K562 (cell line): ENCODE measurements around the gene FASN. TPM values are rescaled to one million over a fixed set of nuclear protein-coding genes. Genes with fewer than 3 reads are reported as not detected.
A peak's percentile ranks its signal among the peaks of the same experiment; 100 is the strongest.

Experiments
- ATF6 ChIP-seq: sonication (generic); formaldehyde crosslinking; IDR thresholded peaks from 2 replicates; pipeline ENCODE4 v1.4.0; 2020; ENCODE audit warnings: mild to moderate bottlenecking, missing genetic modification reagents
- HNRNPL ChIP-seq: fragments of 200-400 bp; formaldehyde crosslinking; IDR thresholded peaks from 2 replicates; pipeline ENCODE4 v1.6.1; 2017; ENCODE audit warnings: low read depth, mild to moderate bottlenecking, low read length
- KLF16 ChIP-seq: IDR thresholded peaks from 2 replicates; pipeline ENCODE4 v1.6.1; 2016; ENCODE audit warnings: antibody characterized with exemption
- KLF6 ChIP-seq: fragments of 250-450 bp; sonication (Bioruptor Pico); IDR thresholded peaks from 2 replicates; pipeline ENCODE4 v1.4.0; 2020; ENCODE audit warnings: mild to moderate bottlenecking, moderate library complexity, borderline replicate concordance
- MXI1 ChIP-seq: IDR thresholded peaks from 2 replicates; pipeline ENCODE4 v1.6.1; 2011; ENCODE audit warnings: low read depth, mild to moderate bottlenecking, improper control_type of control experiment, low read length
- NCOA1 ChIP-seq: fragments of 450-650 bp; IDR thresholded peaks from 2 replicates; pipeline ENCODE4 v1.6.1; 2016; ENCODE audit warnings: low read depth
- SMAD2 ChIP-seq: fragments of 150-350 bp; IDR thresholded peaks from 2 replicates; pipeline ENCODE4 v1.6.1; 2014; ENCODE audit warnings: low read depth, mild to moderate bottlenecking, low read length
- XRCC4 ChIP-seq: IDR thresholded peaks from one replicate; pipeline ENCODE4 v1.6.1; 2011; ENCODE audit not compliant: insufficient read depth, insufficient read length; ENCODE audit errors: extremely low read depth
- ZNF318 ChIP-seq, 2 experiments: fragments of 450-650 bp; IDR thresholded peaks; 2 replicates each; pipeline ENCODE4 v1.6.1; 2016; ENCODE audit warnings: mild to moderate bottlenecking in 2 of 2, borderline replicate concordance in 1 of 2, low read depth in 1 of 2, moderate library complexity in 1 of 2
- ZNF592 ChIP-seq: fragments of 450-650 bp; IDR thresholded peaks from 2 replicates; pipeline ENCODE4 v1.6.1; 2017; ENCODE audit warnings: antibody characterized with exemption, mild to moderate bottlenecking
- polyA plus RNA-seq, 8 experiments: library from polyadenylated mRNA; depleted of rRNA in 4 of 8; stranded (reverse) in 5 of 8; unstranded in 3 of 8; fragments of >200 nt; fragmentation: Nextera tagmentation in 2 of 8; fragmentation: Illumina TruSeq in 1 of 8; extraction: Ambion mirVana in 2 of 8; extraction: Trizol in 1 of 8; gene quantifications; 2 replicates each; pipeline versions ENCODE4 v1.2.1 to v1.2.3, GENCODE V29; 2011 to 2014; ENCODE audit warnings: inconsistent platforms in 1 of 8, missing spikeins in 1 of 8
- total RNA-seq, 7 experiments: library from RNA; depleted of rRNA in 6 of 7; stranded (reverse); fragments of >200 nt in 6 of 7; fragmentation: Illumina TruSeq in 2 of 7; extraction: Trizol in 2 of 7; gene quantifications; 2 replicates each; pipeline versions ENCODE4 v1.2.1 to v1.2.3, GENCODE V29; 2011 to 2021; ENCODE audit warnings: low replicate concordance in 1 of 7

Gene FASN
- total and polyA plus RNA-seq, 9 of the 15 experiments (the other 6 are each of a cell fraction or from before 2014, with no cell fraction given): 0.15 to 663 (median 49.9) TPM

- TF ChIP-seq ZNF592 (peak; percentile 77; the same call in 1 of the 2 replicates), MXI1 (peak; percentile 63), KLF6 (CRISPR knock-in tag) (no peak), ATF6 (CRISPR knock-in tag) (0 out of 2 replicates have a peak, but pooled peaks have one; percentile 44), HNRNPL (peak; percentile 90), SMAD2 (no peak), XRCC4 (no peak), KLF16 (no peak), ZNF318 (IDR thresholded peaks at IDR 0.05; ENCODE audit: borderline replicate concordance in 1 of 2, low read depth in 1 of 2) (no peak), NCOA1 (no peak)
Observed at GRCh38 chr17:82031885-82032627, 66.0 kb downstream of the FASN start (continued).
